GM03348 (cell line): ENCODE data around the gene DYRK1B.

ENCODE experiments used
- DNase-seq: peaks from one replicate; pipeline ENCODE4 v3.0.0; 2012; ENCODE audit warnings: low spot score

DYRK1B gene

DNA sequence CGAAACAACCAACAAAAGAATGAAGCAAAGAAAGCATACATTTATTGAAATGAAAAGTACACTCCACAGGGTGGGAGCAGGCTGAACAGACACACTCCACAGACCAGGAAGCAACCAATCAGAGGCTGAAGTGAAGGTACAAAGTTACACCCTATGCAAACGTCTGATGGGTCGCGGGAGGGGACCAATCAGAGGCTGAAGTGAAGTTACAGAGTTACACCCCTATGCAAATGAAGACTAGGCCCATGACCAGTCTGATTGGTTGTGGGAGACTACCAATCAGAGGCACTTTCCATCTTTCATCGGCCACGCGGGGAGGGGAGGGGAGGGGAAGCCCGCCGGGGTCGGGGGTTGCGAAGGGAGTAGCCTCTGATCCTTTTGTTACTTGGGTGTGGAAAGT lies 24.6 kb upstream of the DYRK1B start:
- DNase-seq, result no peak

DNA sequence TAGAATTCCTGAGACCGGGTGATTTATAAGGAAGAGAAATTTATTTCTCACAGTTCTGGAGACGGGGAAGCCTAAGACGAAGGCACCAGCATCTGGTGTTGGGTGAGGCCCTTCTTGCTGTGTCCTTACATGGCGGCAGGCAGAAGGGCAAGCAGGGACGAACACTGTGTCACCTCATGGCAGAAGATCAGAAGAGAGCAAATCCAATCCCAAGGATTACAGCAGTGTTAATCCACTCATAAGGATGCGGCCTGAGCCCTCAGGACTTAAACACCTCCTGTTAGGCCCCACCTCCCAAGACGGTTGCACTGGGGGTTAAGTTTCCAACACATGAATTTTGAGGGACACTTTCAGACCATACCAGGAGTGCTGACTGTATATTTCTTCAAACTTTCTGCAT lies 18.9 kb upstream of the DYRK1B start:
- DNase-seq, result no peak

DNA sequence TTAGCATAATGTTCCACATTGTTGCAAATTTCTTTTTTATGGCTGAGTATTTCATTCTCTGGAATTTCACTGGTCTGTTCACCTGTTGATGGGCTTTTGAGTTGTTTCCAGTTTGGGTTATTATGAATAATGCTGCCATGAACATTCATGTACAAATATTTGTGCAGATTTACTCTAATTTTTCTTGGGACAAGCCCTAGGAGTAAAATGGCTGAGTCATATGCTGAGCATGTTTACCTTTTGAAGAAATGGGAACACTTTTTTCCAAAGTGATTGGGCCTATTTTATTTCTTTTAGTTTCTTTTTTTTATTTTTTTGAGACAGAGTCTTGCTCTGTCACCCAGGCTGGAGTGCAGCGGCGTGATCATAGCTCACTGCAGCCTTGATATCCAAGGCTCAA lies 16.9 kb upstream of the DYRK1B start:
- DNase-seq, result no peak

DNA sequence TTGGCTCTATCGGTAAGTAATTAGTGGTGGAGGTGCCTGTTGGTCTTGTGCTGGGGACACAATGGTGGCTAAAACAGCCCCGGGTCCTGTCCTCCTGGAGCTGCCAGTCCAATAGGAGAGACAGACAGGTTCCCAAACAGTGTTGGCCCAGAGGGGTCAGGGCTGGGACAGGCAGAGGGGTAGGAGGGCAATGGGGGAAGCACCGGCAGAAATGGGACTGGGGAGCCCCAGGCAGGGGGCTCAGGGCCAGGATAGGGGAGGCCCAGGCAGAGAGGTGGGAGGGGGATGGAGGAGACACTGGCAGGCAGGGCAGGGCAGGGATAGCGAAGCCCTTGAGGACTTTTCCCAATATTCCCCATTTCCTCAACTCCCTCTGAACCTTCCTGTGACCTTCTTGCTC lies 14.4 kb upstream of the DYRK1B start:
- no peak for DNase-seq

DNA sequence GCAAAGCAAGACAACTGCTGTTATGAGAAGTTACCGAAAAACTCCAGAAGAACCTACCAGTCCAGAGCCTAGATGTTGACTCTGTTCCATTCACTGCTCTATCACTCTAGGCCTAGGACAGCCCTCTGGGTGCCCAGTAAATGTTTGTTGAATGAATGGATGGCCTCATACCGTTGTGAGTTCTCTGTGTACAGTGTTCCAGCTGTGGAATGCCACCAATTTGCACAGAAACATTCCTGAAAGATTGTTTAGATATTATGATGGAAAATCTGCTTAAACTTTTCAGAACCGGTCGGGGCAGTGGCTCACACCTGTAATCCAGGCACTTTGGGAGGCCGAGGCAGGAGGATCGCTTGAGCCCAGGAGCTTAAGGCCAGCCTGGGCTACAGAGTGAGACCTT lies 13.6 kb upstream of the DYRK1B start:
- DNase-seq, result no peak

DNA sequence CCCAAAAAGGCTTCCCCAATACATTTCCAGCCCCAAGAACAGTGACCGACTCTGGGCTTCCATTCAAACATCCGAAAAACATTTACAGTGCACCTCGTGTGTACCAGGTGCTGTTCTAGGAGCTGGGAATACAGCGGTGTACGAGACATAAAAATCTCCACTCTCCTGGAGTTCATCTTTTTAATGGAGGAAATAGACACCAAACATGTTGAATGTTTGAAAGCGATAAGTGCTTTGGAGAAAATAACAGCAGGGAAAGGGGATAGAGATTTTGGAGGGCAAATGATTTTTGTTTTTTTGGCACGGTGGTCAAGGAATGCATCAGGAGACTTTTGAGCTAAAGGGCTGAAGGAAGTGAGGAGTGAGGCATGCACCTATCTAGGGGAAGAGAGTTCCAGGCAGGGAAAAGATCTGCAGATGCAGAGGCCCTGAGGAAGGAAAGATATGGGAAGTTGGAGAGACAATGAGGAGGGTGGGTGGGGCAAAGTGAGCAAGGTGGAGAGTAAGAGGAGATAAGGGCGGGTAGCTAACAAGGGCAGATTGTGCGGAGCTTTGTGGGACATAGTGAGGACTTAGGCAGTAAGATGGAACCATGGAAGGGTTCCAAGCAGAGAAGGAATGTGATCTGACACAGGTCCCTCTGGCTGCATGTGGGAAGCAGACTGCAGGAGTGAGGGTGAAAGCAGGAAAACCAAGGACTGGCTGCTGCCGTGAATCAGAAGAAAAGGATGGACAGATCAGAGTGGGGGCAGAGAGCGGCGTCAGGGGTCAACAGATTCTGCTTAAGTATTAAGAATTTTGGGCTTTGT lies 12.9 kb upstream of the DYRK1B start:
- no peak for DNase-seq

DNA sequence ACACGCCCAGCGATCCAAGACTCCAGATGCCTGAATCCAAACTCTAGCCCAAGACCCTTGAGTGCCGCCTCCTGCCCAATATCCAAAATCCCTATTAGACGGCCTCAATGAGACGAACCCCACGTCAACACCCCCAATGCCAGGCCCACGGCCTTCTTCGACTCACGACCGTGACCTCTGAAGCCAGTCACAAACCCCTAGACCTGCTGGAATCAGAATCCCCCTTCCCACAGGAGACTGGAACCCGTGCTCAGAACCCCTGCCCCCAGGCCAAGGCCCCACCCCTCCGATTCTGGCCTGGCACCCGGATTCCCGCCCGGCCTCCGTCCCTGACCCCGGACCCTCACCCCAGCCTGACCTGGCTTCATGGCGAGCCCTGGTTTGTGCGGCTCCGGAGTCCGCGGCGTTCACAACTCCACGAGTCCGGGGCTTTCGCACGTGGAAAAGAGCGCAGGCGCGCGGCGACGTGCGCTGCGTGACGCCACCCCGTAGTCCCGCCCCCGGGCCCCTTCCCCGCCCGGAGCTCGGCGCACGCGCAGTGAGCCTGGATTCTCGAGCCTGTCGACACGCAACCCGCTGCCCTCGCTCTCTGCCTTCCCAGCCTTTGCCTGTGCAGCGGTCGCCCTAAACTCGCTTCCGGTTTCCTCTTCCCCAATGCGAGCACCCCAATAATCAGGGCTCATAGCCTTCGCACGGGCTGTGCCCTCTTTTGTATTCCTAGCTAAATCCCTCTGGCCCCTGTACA lies 12.1 kb upstream of the DYRK1B start, which contains the start of gene FBL:
Gene FBL, minus strand, starts transcription at position 447 of the 745 bp plus-strand sequence. Its CDS starts 79 bp downstream, at position 368.
- peak; percentile 99 for DNase-seq

DNA sequence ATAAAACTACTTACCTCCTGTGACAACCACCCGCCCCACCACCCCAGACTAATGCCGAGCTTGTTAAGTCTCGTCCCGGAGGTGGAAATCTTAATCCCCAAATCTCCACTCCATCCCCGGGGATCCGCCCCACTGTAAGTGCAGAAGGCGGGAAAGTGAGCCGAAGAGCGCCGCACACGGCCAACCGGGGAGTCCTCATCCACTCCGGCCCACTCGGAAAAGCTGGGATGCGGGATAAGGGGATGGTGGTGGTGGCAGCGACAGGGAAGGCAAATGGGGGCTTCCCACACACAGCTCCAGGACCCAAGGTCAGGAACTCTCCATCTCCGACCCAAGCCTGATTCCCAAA lies 11.6 kb upstream of the DYRK1B start:
- peak; percentile 61 for DNase-seq

DNA sequence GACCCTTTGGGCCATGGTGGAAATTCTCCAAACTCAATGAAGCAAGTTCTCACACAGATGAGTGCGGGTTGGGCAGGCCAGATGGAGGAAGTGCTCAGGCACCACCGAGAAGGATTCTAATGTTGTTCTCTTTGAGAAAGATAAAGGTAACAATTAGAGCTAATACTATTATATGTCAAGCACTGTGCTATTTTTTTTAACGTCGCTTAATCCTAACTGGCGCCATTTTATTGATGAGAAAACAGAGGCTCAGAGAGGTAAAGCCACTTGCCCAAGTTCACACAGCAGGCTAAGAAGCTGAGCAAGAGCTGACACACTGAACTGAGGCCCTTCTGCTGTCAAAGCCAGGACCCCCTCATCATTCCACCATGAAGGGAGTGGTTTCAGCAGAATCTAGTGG lies 11.2 kb upstream of the DYRK1B start:
- DNase-seq, result no peak

DNA sequence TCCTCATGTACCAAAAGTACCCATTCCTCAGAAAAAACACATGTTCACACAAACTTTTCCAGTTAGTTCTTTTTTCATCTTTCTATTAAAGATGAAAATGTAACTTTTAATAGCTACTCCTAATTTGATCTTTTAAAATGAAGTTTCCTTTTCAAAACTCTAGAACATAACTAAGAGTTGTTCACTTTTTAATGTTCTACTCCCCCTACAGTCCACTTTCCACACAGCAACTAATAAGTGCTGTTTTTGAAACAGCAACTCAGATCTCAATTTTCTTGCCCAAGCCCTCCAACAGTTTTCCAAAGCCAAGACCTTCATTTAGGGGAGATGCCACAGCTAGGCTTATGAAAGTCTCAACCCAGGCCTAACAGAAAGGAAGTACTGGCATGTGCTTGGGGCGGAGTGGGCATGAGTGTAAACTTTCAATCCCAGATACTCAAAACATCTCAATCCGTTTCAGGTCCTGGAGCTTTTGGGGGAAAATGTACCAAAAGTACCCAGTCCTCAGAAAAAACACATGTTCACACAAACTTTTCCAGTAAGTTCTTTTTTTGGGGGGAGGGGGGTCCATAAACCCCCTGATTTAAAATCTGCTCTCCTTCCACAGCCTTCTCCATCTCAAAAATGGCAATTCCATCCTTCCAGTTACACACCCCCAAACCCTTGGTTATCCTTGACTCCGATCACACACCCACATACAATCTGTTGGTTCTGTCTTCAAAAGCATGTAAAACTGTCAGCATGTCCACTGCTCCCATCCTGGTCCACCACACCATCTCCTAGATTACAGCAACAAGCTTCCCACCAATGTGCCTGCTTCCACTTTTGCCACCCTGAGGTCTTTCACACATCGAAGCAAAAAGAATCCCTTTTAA lies 10.2 kb upstream of the DYRK1B start:
- DNase-seq, result peak; percentile 47

DNA sequence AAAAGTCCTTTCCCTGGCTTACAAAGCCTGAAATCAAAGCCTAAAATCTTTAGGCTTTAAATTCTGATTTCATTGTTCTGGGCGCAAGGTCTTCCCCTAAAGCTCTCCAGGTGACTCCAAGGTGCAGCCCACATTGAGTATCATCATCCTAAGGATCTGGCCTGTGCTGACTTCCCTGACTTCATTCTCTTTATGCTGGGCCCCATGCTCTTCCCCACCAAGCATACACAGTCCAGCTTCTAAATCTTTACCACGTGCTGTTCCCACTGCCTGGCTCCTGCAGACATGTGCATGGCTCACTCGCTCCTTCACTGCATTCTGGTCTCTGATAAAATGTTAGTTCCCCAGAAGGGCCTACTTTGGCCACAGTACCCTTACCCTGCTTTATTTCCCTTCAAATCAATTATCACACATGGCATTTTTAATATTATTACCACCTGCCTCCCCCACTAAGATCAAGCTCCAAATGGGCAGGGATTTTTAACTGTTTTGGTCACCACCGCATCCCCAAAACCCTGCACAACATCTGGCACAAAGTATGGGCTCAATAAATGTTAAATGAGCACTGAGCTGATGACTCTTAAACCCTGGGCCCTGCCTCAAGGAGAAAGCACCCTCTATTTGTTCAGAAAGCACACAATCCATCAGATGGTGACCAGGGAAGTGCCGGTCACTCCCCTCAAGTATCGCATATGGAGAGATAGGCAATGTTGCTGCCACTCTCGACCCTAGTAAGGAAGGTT lies 8.9 kb upstream of the DYRK1B start:
- DNase-seq, result no peak

DNA sequence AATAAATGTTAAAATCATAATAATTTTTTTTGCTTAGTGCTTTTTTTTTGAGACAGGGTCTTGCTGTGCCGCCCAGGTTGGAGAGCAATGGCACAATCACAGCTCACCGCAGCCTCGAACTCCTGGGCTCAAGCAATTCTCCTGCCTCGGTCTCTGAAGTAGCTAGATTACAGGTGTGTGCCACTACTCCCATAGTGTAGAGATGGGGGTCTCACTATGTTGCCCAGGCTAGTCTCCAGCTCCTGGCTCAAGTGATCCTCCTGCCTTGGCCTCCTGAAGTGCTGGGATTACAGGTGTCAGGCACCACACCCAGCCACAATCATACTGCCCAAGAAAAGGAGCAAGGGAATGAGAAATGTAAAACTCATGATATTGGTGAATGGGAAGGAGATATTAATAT lies 7.1 kb upstream of the DYRK1B start:
- DNase-seq, result no peak

DNA sequence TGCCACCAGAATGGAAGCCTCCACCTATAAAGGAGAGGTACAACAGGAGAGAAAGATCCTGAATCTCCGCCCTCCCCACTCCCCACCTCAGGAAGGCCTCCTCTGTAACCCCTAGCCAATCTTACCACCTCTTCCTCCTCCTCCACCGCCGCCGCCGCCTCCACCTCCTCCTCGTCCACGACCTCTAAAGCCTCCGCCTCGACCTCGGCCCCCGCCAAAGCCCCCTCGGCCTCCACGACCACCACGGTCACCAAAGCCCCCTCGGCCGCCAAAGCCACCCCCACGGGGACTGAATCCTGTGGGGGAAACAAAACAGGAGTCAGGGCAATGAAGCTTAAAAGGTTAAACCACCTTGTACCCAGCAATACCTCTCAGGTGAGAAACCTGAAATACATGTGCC lies 6.5 kb upstream of the DYRK1B start:
- no peak for DNase-seq

DNA sequence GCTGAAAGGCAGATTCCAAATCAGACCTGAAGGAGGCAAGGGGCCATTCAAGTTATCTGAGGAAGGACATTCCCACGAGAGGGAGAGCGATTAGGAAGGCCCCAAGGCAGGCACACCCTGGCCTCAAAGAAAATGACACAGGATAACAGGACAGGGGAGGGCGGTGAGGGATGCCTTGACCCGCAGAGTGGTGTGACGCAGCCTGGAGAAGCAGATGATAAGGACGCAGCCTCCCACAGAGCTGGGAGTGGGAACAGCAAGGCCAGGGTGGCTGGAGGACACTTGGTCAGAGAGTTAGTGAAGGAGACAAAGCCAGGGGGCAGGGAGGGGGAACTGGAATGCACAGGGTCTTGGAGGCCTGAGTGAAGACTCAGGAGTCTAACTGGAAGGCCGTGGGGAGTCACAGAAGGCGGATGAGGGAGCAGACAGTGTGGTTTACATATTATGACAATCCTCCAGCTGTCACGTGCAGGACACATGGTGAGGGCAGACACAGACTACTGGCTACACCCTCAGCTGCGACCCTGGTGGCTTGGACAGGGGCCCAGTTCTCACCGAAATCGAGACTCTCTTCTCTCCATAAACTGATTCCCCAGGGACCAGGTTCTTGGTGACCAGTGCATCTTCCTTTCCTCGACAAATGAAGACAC lies 5.8 kb upstream of the DYRK1B start:
- DNase-seq, result no peak

DNA sequence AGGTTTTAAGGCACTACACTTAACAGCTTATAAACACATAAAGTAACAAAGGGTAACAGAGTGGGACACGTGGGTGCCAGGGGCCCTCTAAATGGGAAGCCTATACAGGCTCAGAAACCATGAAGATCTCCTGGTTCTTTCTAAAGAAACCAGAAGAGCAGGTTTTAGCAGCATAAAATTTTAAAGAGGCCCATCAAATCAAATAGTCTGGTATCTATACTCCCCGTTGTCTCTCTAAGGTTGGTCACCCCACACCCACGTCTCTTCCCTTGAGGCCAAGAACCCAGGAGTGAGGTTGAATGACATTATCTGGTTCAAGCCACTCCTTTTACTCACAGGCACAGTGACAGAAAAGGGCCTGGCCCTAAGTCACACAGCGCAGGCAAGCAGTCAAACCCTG lies 4.6 kb upstream of the DYRK1B start:
- no peak for DNase-seq

DNA sequence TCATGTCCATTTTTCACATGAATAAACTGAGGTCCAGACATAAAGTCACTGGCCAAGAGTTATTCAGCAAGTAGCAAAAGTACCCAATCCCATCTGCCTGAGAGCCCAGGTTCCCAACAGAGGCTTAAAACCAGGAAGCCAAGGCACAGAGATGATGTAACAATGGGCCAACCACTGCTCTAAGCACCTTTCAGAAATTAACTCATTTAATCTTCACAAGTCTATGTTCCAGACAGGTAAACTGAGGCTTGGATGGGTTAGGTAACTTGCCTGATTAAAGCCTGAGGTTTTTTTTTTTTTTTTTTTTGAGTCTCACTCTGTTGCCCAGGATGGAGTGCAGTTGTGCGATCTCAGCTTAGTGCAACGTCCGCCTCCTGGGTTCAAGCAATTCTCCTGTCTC lies 4.0 kb upstream of the DYRK1B start:
- DNase-seq, result no peak

DNA sequence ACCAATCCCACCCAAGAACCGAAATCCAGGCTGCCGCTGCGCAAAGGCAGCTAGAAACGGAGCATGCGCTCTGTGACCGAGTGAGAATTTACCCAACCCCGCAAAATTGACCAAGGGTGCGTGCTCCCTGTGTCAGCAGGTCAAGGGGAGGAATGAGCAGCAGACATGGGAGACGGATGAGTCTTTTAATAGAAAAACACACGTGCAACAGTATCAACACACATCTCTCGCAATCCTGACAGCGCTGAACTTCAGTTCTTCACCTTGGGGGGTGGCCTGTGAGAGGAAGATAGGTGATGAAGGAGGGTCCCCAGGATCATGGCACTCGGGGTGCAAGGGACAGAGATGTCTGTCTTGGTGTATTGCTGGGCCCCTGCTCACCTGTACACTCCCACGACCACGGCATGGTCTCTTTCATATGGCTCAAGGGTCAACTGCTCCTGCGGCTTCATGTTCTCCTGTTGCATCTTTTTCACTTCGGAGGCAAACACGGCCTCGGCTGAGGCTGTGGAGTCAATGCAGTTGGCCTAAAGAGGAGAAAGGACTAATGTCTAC lies 402 bp upstream of the DYRK1B start:
- no peak for DNase-seq

DNA sequence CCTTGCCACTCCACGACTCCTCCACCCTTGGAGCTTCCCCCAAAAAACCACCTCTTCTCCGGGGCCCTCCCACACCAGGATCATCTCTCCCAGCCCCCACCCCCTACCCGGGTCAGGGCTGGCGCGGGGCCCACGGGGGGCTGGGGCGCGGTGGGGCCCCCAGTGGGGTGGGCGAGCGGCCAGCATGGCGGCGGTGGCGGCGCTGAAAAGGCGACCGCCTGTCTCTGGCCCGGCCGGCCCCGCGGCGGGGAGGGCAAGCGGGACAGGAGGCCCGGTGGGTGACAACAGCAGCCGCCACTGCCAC lies 850 bp downstream of the DYRK1B start:
- DNase-seq, result no peak

DNA sequence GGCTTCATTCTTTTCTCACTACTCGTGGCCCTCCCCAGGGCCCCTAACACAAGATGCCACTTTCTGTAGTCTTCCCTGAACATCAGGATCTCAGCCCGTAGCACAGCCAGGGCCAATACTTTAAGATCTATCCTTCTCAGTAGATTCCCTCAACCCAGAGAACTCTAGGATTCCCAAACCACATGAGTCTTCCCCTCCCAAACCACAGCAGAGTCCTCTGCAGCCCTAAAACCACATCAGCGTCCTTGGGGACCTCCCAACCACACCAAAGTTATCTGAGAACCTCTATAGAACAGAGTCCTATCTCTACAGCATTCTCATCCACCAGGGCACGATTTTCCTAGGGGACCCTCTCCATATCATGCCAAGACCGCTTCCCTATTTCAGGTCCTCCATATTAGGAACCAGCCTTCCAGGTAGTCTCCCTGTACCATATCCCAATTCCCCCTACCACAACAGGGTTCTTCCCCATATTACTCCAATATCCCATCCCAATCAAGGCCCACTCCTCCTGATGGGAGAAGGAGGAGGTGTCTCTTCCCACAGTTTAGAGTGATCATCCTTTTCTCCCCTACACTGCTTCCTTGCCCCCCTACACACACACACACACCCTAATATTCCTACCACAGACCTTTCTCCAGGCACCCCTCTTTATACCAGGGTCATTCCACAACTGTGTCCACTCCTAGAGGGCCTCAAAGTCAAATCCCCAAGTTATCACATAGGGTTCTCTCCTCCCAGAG lies 1.4 kb downstream of the DYRK1B start:
- no peak for DNase-seq

DNA sequence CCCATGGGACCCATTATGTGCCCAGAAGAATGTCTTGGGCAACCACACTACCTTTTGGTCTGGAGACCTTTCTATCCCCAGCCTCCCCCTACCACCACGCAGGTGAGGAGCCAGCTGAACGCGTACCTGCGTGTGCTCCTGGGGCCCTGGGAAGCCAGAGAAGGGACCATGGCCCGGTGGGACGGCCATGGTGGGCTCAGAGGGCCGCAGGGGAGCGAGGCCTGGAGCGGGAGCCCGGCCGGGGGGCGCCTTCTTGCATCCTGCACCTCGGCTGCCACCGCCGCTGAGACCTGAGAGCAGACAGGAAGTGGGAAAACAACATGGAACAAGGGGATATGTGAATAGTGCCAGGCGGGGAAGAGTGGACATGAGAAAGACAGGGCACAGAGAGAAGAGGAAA lies 2.3 kb downstream of the DYRK1B start:
- no peak for DNase-seq

DNA sequence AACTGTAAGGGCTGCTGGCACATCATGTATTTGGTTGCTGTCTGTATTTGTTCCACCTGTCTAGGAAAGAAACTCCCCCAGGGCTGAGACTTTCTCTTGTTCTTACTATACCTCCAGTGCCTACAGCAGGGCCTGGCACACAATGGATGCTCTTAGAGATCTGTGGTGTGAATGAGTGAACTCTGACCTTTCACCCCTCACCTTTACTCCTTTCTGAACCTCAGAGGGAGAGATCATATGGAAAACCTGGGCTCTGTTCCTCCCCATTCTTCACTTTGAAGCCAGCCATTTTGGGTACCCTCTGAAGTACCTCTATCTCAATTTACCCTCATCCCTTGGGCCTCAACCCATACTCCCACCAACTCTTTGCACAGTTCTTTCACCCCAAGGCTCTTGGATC lies 3.1 kb downstream of the DYRK1B start:
- DNase-seq, result no peak
